Mesangial cell (primary cell): Measurements from ENCODE around the gene CCDC43. TPM values are rescaled to one million over a fixed set of nuclear protein-coding genes. Genes with fewer than 3 reads are reported as not detected.

Source experiments
- total RNA-seq: library from RNA; depleted of rRNA; stranded (reverse); fragments of >200 nt; gene quantifications from 2 replicates; pipeline ENCODE4 v1.2.3, GENCODE V29; 2015

Gene CCDC43
- total RNA-seq: 9.8 and 14.8 TPM in 2 replicates

DNA sequence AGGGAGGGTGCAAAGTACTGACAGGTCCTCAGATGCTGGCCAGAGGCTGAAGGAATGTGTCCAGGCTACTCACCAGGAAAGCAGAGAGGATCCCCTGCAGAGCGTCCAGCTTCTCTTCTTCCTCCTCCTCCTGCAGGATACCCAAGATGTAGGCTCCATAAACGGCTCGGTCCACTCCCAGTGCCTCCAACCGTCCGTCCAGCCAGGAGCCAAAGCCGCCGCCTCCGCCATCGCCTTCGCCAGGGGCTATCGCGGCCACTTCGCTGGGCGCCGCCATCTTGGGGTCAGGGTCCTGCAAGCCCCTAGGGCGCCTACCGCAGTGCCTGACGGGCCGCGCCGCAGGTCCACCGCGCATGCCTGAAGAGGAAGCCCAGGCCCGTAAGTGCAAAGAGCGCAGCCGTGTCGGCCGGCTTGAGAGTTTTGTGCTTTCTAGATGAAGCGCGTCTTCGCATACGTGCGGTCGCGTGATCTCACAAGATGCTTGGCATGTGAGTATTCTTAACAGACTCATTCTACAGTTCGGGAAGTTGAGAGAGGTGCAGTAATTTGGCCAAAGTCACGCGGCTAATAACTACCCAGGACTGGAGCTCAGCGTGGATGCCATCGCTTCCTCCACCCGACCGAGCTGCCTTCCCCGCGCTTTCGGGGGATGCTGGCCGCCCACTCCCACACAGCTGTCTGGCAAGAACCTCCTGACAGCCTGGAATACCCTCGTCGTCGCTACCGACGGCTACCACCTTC lies at the start of gene CCDC43:
CCDC43 (minus strand) TSS at position 300 of the 741 bp plus-strand sequence; CDS start at position 277, 23 bp downstream.

GRCh38 chr17:44708401-44709263 lies 19.1 kb upstream of the CCDC43 start, which contains the start of gene DBF4B:
Gene DBF4B (plus strand): TSS chr17:44708665. CDS start chr17:44708821, 156 bp downstream.

GRCh38 chr17:44655983-44656710 lies 33.4 kb downstream of the CCDC43 start, which contains the start of gene MEIOC:
Gene MEIOC (plus strand): TSS chr17:44656468. CDS start chr17:44656614, 146 bp downstream.

Other genes with a start within 250 kb of the CCDC43 start
- 13.0 and 18.6 TPM in 2 replicates for gene GPATCH8, start 186.4 kb downstream of the CCDC43 start, total RNA-seq
- gene FZD2, start 132.3 kb downstream of the CCDC43 start, total RNA-seq: 24.8 and 50.3 TPM in 2 replicates
- 0.63 and 3.4 TPM in 2 replicates for gene MEIOC, start 33.3 kb downstream of the CCDC43 start, total RNA-seq
- gene DBF4B, start 18.9 kb upstream of the CCDC43 start, total RNA-seq: 3.0 and 16.0 TPM in 2 replicates
- gene ADAM11, start 69.2 kb upstream of the CCDC43 start, total RNA-seq: 0.16 and 0.51 TPM in 2 replicates
- gene GJC1, start 140.5 kb upstream of the CCDC43 start, total RNA-seq: 21.4 and 28.4 TPM in 2 replicates
- gene HIGD1B, start 158.1 kb upstream of the CCDC43 start, total RNA-seq: not detected in 2 replicates
- gene EFTUD2, start 209.7 kb upstream of the CCDC43 start, total RNA-seq: 70.1 and 96.8 TPM in 2 replicates
- gene GFAP, start 225.7 kb upstream of the CCDC43 start, total RNA-seq: 0.38 and 0.49 TPM in 2 replicates